Stimulated activated CD8-positive, alpha-beta memory T cell treated with anti-CD3 and anti-CD28 coated beads, Interleukin-7, amount 100 ng/mL, for 1 hour (primary cell): ENCODE data around the gene PACS1.
A peak's percentile ranks its signal among the peaks of the same experiment; 100 is the strongest.

Experiments
- DNase-seq, 2 donors: peaks; one replicate each; pipeline ENCODE4 v3.0.0-alpha.2; 2020; ENCODE audit warnings: low read depth in 2 of 2

Gene PACS1

DNA sequence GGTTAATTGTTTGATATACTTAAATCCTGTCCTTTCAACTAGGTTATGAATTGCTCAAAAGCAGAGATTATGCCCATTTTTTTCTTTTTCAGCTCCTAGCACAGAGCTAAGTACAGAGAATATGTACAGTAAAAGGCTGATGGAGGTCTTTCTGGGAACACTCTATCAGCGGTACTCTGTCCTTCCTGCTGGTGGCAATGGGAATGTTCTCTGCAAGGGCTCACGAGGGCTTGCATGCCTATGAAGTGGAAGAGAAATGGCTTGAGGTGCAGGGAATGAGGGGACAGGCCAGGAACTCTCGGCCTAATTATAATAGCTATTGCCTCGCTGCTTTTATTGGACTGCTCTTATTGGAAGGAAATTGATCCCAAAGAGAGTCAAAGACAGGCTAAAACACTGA is 114.7 kb downstream of the PACS1 start:
- DNase-seq = no peak

- DNase-seq = no peak
These were observed 116.4 kb downstream of the PACS1 start for GRCh38 chr11:66186470-66186869.

DNA sequence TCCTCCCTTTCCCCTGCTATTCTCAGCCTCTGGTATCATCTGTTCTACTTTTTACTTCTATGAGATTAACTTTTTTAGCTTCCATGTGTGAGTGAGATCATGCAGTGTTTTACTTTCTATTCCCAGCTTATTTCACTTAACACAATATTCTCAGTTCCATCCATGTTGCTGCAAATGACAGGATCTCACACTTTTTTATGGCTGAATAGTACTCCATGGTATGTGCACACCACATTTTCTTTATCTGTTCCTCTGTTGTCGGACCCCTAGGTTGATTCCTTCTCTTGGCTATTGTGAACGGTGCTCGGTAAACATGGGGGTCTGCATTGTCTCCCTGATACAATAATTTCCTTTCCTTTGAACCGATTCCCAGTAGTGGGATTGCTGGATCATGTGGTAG is 117.4 kb downstream of the PACS1 start:
- DNase-seq = no peak

DNA sequence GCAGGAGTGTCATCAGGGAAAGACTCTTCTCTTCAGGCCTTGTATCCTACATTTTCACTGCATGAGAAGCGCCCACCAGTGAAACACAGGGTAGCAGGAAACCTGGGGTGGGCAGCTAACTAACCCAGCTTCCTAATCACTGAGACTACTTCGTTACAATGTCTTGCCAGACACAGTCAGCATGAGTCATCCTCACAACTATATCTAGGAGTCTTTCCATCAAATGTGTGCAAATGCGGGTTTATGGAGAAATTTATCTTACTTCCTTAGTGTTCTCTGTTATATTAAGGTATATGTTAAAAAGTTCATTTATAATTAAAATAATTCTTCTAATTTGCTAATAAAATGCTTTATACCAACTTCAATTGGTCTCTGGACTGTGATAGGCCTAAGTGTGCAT is 118.5 kb downstream of the PACS1 start:
- DNase-seq = no peak

DNA sequence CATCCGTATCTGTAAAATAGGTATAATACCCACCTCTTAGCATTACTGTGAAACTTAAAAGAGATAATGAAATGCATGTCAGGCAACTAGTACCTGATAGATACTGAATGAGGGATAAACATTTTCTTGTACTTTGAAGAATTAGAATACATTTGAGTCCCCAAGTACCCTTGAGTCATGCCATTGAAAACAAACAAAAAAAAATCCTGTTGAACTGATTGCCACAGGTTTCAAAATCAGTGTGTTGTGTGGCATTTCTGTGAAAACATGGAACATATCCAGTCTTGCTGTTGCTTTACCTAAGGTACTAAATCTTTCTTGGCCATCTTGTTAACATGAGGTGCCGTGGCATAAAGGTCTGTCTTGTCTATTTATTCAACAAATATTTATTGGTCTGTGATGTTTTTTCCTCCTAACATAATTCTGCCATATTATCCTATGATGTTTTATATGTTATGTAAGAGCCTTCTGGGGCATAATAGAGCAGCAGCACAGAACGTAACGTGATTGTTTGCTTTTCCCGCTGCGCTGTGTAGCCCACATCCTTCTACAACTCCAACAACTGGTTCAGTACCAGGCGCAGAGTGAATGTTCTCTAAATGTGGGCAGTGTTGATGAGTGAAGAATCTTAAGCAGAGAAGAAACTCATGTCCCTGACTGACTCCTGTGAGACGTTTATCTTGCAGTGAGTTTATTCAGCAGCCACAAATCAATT is 119.1 kb downstream of the PACS1 start:
- no peak for DNase-seq

- no peak for DNase-seq
These were observed 120.7 kb downstream of the PACS1 start for GRCh38 chr11:66190786-66191185.

DNA sequence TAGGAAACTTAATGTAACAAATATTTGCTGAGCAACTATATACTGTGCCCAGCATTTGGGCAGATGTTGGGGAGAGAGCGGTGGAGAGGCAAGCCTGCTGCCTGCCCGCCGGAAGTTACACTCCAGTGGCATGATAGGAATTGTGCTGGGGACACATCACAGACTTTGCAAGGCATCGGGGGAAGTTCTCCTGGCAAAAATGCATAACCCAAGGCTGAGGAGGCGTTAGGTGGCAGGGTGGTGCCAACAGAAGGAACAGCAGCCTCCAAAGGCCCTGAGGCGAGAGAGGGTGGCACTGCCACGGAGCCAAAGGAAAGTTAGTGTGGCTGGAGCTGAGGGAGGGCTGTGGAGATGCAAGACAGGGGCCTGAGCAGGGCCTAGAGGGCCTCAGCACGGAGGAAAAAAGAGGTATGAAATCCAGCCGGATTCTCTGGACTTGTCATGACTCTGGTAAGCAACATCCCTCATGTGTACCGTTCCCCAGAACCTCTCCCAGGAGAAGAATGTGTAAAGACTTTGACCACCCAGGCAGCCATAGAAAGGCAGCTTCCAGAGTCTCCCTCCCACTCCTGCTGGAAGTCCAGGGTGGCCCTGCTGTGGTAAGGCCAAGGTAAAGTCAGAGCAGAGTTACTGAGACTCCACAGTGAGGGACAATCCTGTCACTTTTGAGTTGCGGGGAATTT is 122.2 kb downstream of the PACS1 start:
- no peak for DNase-seq

GRCh38 chr11:66194391-66194790 is 124.3 kb downstream of the PACS1 start:
- no peak for DNase-seq

- no peak for DNase-seq
These were observed 125.8 kb downstream of the PACS1 start for GRCh38 chr11:66195867-66196266.

- DNase-seq = no peak
These were observed 133.8 kb downstream of the PACS1 start for GRCh38 chr11:66203847-66204246.

DNA sequence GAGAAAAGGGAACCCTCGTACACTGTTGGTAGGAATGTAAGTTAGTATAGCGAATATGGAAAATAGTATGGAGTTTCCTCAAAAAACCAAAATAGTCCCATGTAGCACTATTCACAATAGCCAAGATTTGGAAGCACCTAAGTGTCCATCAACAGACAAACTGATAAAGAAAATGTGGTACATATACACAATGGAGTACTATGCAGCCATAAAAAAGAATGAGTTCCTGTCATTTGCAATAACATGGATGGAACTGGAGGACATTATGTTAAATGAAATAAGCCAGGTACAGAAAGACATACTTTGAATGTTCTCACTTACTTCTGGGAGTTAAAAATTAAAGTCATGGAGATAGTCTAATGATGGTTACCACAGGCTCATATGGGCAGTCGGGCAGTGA is 134.3 kb downstream of the PACS1 start:
- no peak for DNase-seq

DNA sequence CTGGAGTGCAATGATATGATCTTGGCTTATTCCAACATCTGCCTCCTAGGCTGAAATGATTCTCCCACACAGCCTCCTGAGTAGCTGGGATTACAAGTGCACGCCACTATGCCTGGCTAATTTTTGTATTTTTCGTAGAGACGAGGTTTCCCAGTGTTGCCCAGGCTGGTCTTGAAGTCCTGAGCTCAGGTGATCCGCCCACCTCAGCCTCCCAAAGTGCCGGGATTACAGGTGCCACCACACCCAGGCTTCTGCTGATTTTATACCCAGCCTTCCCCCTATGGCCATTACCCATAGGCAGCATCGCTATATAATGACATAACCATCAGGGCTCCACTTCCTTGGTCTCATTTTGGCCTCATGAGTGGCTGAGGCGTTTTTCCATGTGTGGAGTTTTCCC is 137.7 kb downstream of the PACS1 start:
- DNase-seq = no peak

GRCh38 chr11:66211100-66211499 is 141.0 kb downstream of the PACS1 start:
- DNase-seq = no peak

GRCh38 chr11:66216911-66217310 is 146.8 kb downstream of the PACS1 start:
- DNase-seq = no peak

DNA sequence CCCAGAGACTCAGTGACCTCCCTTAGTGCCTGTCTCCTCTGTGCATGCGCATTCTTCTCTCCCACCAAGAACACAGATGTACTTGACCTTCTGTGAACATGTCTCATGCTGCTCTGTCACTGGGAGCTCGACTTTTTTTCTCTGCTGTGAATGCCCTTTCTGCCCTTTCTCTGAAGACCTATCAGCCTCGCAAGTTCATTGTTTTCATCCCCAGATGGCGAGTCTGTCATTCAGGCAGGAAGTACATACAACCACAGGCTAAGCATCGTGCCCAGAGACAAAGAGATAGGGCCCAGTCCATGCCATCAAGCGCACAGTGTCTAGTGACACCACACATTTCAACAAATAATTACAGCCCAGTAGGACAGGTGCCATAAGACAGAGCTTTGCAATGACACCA is 148.0 kb downstream of the PACS1 start:
- DNase-seq = no peak

- DNase-seq = no peak
These were observed 149.0 kb downstream of the PACS1 start for GRCh38 chr11:66218846-66219620.

DNA sequence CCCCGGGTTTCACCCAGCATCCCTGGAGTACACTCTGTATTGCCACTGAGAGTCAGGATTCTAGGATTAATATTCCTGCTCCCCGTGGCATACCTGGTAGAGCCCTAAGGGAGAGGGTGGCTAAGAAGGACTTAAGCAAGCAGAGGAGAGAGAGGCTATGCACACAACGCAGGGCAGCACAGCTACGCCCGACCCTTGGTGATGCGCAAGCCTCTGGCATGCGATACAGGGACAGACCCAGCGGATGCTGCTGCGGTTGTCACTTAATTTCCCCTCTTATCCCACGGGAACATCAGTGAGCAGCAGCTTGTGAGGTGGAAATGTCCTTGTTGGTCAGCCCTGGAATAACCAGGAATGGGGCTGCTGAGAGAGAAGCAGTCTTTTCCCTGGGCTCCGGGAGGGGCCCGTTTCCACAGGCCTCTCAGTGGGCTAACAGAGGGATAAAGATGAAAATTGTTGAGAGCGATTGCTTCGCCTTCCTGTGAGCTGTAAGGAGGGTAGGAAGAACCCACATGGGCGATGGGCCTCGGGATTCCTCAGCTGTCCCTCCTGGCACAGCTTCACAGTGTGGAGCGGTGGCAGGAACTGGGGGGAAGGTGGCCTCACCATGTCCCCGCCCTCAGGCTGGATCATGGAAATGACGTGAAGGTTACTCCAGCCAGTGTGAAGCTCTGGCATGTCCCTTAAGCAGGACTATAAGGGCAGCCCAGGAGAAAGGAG is 149.9 kb downstream of the PACS1 start:
- no peak for DNase-seq

- no peak for DNase-seq
These were observed 150.5 kb downstream of the PACS1 start for GRCh38 chr11:66220566-66220935.

DNA sequence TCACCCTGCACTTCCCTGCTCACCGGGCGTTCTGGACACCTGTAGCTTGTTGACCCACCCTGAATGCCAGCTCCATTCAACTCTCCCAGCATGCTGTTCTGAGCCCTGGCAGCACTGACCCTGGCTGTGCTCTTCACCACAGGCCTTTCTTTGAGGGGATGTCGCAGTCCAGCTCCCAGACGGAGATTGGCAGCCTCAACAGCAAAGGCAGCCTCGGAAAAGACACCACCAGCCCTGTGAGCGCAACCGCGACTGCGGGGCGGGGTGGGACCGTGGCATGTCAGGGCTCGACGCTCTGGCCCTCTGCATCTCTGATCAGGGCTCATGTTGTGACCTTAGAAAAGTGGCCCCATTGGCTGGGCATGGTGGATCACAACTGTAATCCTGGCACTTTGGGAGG is 150.9 kb downstream of the PACS1 start:
- DNase-seq = no peak

DNA sequence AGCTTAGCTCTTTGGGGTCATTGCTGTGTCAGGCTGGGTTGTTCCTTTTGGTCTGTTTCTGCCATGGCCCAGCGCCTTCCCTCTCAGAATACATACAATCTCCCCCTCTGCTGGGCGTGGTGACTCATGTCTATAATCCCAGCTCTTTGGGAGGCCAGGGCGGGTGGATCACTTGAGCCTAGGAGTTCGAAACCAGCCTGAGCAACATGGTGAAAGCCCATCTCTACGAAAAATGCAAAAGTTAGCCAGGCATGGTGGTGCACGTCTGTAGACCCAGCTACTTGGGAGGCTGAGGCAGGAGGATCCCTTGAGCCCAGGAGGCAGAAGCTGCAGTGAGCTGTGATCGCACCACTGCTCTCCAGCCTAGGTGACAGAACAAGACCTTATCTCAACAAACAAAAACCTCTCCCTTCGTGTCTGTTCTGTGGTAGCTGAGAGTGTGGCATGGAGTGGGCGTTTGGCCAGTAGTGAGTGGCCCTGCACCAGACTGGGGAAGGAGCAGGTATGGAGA is 151.7 kb downstream of the PACS1 start:
- no peak for DNase-seq

- peak; percentile 80 for DNase-seq
These were observed 152.5 kb downstream of the PACS1 start for GRCh38 chr11:66222358-66223149.
